Uterus (tissue), 2 donors: ENCODE results near the gene TTC24.

Experiments used
- CTCF ChIP-seq, 4 experiments: fragments of 200-600 bp in 2 of 4; fragments of 450-650 bp in 2 of 4; sonication (generic) in 2 of 4; IDR thresholded peaks; one replicate each; pipeline ENCODE4 v1.5.1; 2016 to 2019; ENCODE audit warnings: antibody characterized with exemption in 4 of 4, mild to moderate bottlenecking in 2 of 4, moderate library complexity in 1 of 4
- POLR2A ChIP-seq, 2 donors: fragments of 450-650 bp; IDR thresholded peaks; one replicate each; pipeline ENCODE4 v1.6.1; 2016; ENCODE audit warnings: antibody characterized with exemption in 2 of 2, mild to moderate bottlenecking in 1 of 2, moderate library complexity in 1 of 2

- peak; percentile 68 to 69 for TF ChIP-seq POLR2A (IDR thresholded peaks at IDR 0.05)
- TF ChIP-seq CTCF (IDR thresholded peaks at IDR 0.05): peak in 1 of 4 experiments; percentile 4
Observed at GRCh38 chr1:156591432-156592157, 12.1 kb downstream of the TTC24 start, which contains the start of gene NAXE.
